HepG2 (cell line): ENCODE data around the gene HACE1. TPM values are rescaled to one million over a fixed set of nuclear protein-coding genes. Genes with fewer than 3 reads are reported as not detected.

Experiments used
- ATAC-seq: fragments of 200-7000 bp; cut with Tn5 transposase; 3 replicates; pipeline ENCODE4 v1.9.1; 2020; ENCODE audit warnings: mild to moderate bottlenecking, moderate library complexity
- BruUV-seq: library from RNA; stranded (reverse); fragments of 400-500 nt; replicated peaks from 2 replicates; lab custom pipeline; 2021; lab: Mats Ljungman, UMichigan
- CTCF ChIA-PET: fragments of 300-600 bp; formaldehyde crosslinking; extraction: SDS; loops from one replicate; lab custom pipeline; 2021; ENCODE audit warnings: low total read pairs, inconsistent platforms, low intra/inter-chr PET ratio; lab: Yijun Ruan, JAX
- POLR2A ChIA-PET: fragments of 350-600 bp; sonication (Branson Sonifier 250); formaldehyde crosslinking; loops from one replicate; lab custom pipeline; 2020; ENCODE audit warnings: antibody characterized with exemption, inconsistent platforms; lab: Yijun Ruan, JAX
- DNase-seq: peaks from one replicate; pipeline ENCODE4 v3.0.0-alpha.2; 2015; ENCODE audit warnings: low spot score
- FAIRE-seq: peaks from 3 replicates; lab custom pipeline; 2011; peaks lifted over from hg19 to GRCh38; lab: Jason Lieb, UNC
- H2AFZ ChIP-seq: one replicate; pipeline ENCODE4 v1.6.1; 2011; ENCODE audit warnings: low read length, inconsistent platforms
- H3K27ac ChIP-seq: fragments of 300-600 bp; 3 replicates; pipeline ENCODE4 v1.8.0; 2011; ENCODE audit warnings: mixed run types, mild to moderate bottlenecking, mixed read lengths, low read length, inconsistent platforms; ENCODE audit not compliant: insufficient read depth; ENCODE audit errors: extremely low read length
- H3K27me3 ChIP-seq, 2 experiments: fragments of 200-600 bp in 1 of 2; 2 replicates in 1 of 2; 3 replicates in 1 of 2; pipeline versions ENCODE4 v1.6.0 to v1.8.0; 2011; ENCODE audit warnings: low read length in 2 of 2, mild to moderate bottlenecking in 2 of 2, moderate library complexity in 2 of 2, inconsistent platforms in 1 of 2; ENCODE audit not compliant: insufficient read depth in 2 of 2, control insufficient read depth in 1 of 2
- H3K36me3 ChIP-seq, 2 experiments: fragments of 200-600 bp in 1 of 2; replicated peaks in 1 of 2; 2 replicates in 1 of 2; 3 replicates in 1 of 2; pipeline versions ENCODE4 v1.5.1 to v1.8.0; 2011; ENCODE audit warnings: low read length in 2 of 2, inconsistent platforms in 1 of 2; ENCODE audit not compliant: insufficient read depth in 2 of 2, control insufficient read depth in 1 of 2
- H3K4me1 ChIP-seq: 2 replicates; pipeline ENCODE4 v1.5.1; 2012; ENCODE audit warnings: low read length, inconsistent platforms; ENCODE audit not compliant: insufficient read depth
- H3K4me2 ChIP-seq: 2 replicates; pipeline ENCODE4 v1.6.0; 2011; ENCODE audit warnings: low read depth, low read length, inconsistent platforms
- H3K4me3 ChIP-seq, 3 experiments: fragments of 200-600 bp in 1 of 3; sonication (generic), shearing (Covaris generic) in 1 of 3; replicated peaks in 1 of 3; 2 replicates each; pipeline ENCODE4 v1.5.1; 2011 to 2016; ENCODE audit warnings: low read length in 3 of 3, inconsistent platforms in 2 of 3, low read depth in 2 of 3, mild to moderate bottlenecking in 2 of 3, control low read depth in 1 of 3, mixed read lengths in 1 of 3; ENCODE audit not compliant: insufficient read depth in 1 of 3
- H3K79me2 ChIP-seq: one replicate; pipeline ENCODE4 v1.6.1; 2011; ENCODE audit warnings: low read length, inconsistent platforms; ENCODE audit not compliant: insufficient read depth
- H3K9ac ChIP-seq: 2 replicates; pipeline ENCODE4 v1.6.0; 2011; ENCODE audit warnings: mild to moderate bottlenecking, low read depth, low read length, inconsistent platforms; ENCODE audit not compliant: insufficient read depth
- H3K9me3 ChIP-seq: 2 replicates; pipeline ENCODE4 v1.5.1; 2012; ENCODE audit warnings: mild to moderate bottlenecking, low read length
- H4K20me1 ChIP-seq: 2 replicates; pipeline ENCODE4 v1.6.0; 2011; ENCODE audit warnings: inconsistent platforms, mild to moderate bottlenecking, low read length, moderate library complexity; ENCODE audit not compliant: insufficient read depth
- AGO1 ChIP-seq: fragments of 200-400 bp; formaldehyde crosslinking; IDR thresholded peaks from 2 replicates; pipeline ENCODE4 v1.6.1; 2017; ENCODE audit warnings: mild to moderate bottlenecking, low read depth, low read length, moderate library complexity; ENCODE audit not compliant: poor library complexity, severe bottlenecking
- ASH2L ChIP-seq: fragments of 300-600, 200-600 bp; sonication (generic); IDR thresholded peaks from 2 replicates; pipeline ENCODE4 v1.7.0; 2017; ENCODE audit warnings: low read depth, mild to moderate bottlenecking, moderate library complexity, mixed read lengths, low read length; ENCODE audit not compliant: insufficient read length
- DMTF1 ChIP-seq: sonication (generic); formaldehyde crosslinking; IDR thresholded peaks from 2 replicates; pipeline ENCODE4 v1.4.0; 2020; ENCODE audit warnings: mild to moderate bottlenecking, missing genetic modification reagents
- FOXO1 ChIP-seq: sonication (generic); formaldehyde crosslinking; IDR thresholded peaks from 2 replicates; pipeline ENCODE4 v1.4.0; 2020; ENCODE audit warnings: missing genetic modification reagents
- GATAD1 ChIP-seq: IDR thresholded peaks from 2 replicates; pipeline ENCODE4 v1.6.1; 2016; ENCODE audit warnings: missing genetic modification reagents, missing compliant biosample characterization
- HNF4A ChIP-seq: sonication (generic); formaldehyde crosslinking; IDR thresholded peaks from 2 replicates; pipeline ENCODE4 v1.4.0; 2020; ENCODE audit warnings: missing genetic modification reagents
- HOXA3 ChIP-seq: sonication (generic); formaldehyde crosslinking; IDR thresholded peaks from 2 replicates; pipeline ENCODE4 v1.5.0; 2020; ENCODE audit warnings: missing genetic modification reagents
- PBX3 ChIP-seq: sonication (generic); formaldehyde crosslinking; IDR thresholded peaks from 2 replicates; pipeline ENCODE4 v1.8.1; 2023; ENCODE audit warnings: missing genetic modification reagents, inconsistent platforms, borderline replicate concordance
- PCBP1 ChIP-seq: fragments of 200-400 bp; formaldehyde crosslinking; IDR thresholded peaks from 2 replicates; pipeline ENCODE4 v1.6.1; 2017; ENCODE audit warnings: mild to moderate bottlenecking, low read depth, low read length, borderline replicate concordance
- RAD21 ChIP-seq: fragments of 450-650 bp; formaldehyde crosslinking; IDR thresholded peaks from 2 replicates; pipeline ENCODE4 v1.5.0; 2020; ENCODE audit warnings: mild to moderate bottlenecking
- ZNF724P ChIP-seq: sonication (generic); formaldehyde crosslinking; IDR thresholded peaks from 2 replicates; pipeline ENCODE4 v1.8.0; 2022; ENCODE audit warnings: missing genetic modification reagents, borderline replicate concordance
- WGBS: methylation state at CpG from one replicate; pipeline ENCODE4 v1.1.6; 2017; ENCODE audit warnings: low lambda C conversion rate; 5-methylcytosine and 5-hydroxymethylcytosine counted together
- in situ Hi-C: cut with HindIII; loops from 2 replicates; pipeline ENCODE4 v1.10.0; 2017; ENCODE audit warnings: low pct_unique_long_range_greater_than_20kb; ENCODE audit not compliant: extremely low pct_ligation_motif_present
- intact Hi-C: fragments of 100-400 bp; cut with micrococcal nuclease; formaldehyde crosslinking; loops from one replicate; pipeline ENCODE4 v1.10.0; 2022; ENCODE audit not compliant: unreplicated experiment
- polyA plus RNA-seq, 8 experiments: library from polyadenylated mRNA; depleted of rRNA in 3 of 8; stranded (reverse) in 7 of 8; unstranded in 1 of 8; fragments of >200 nt; fragmentation: Illumina TruSeq in 4 of 8; extraction: Trizol in 4 of 8; gene quantifications; 2 replicates each; pipeline versions ENCODE4 v1.2.1 to v1.2.3, GENCODE V29; 2011 to 2016; ENCODE audit warnings: low read depth in 4 of 8, missing spikeins in 1 of 8, mixed read lengths in 1 of 8; ENCODE audit not compliant: insufficient read depth in 1 of 8
- total RNA-seq, 5 experiments: library from RNA; depleted of rRNA; stranded (reverse); fragments of >200 nt; fragmentation: Illumina TruSeq; extraction: Trizol; gene quantifications; 2 replicates each; pipeline ENCODE4 v1.2.3, GENCODE V29; 2016; ENCODE audit warnings: low read depth in 1 of 5

The HACE1 gene
- total and polyA plus RNA-seq, 2 of the 13 experiments (the other 11 are each of a cell fraction or from before 2014, with no cell fraction given), result 8.9 to 11.4 TPM

- TF ChIP-seq DMTF1 (CRISPR knock-in tag), result no peak
- TF ChIP-seq, all 625 proteins: peak for 0
Observed at GRCh38 chr6:104686550-104687175, 173.1 kb downstream of the HACE1 start (continued).

- no TSS peak for BruUV-seq
- H3K36me3 ChIP-seq, result no peaks in the 10 kb centered on the region
- ChIA-PET CTCF (interaction anchor here (1.1 kb wide), 1 partner anchor 85 kb away, joined by 5 read pairs; no protein-coding TSS in a partner anchor), POLR2A (no interaction called here)
- intact Hi-C loops (no loop called here), in situ Hi-C loops (no loop called here)
- FAIRE-seq (no peak), DNase-seq (no peak), ATAC-seq (no peak)
- H3K79me2 ChIP-seq, result no peaks in the 10 kb centered on the region
- no peak overlapping the region for H3K27ac ChIP-seq
- H3K4me3 ChIP-seq, result no peak overlapping the region
- no peaks in the 10 kb centered on the region for H4K20me1 ChIP-seq
- H3K9me3 ChIP-seq, result no peaks in the 10 kb centered on the region
- no peaks in the 10 kb centered on the region for H3K4me1 ChIP-seq
- WGBS, result 10% methylated on average over 6 of the region's 6 CpGs
- no peak overlapping the region for H3K4me2 ChIP-seq
- H3K9ac ChIP-seq, result no peak overlapping the region
- 0 out of 5 replicates have a peak, but pooled peaks cover 0 to 4% of the 10 kb centered on the region in 2 experiments for H3K27me3 ChIP-seq
- no peak for TF ChIP-seq FOXO1 (CRISPR knock-in tag)
- TF ChIP-seq PBX3 (CRISPR knock-in tag), result no peak
- no peak for TF ChIP-seq ASH2L
- no peak for TF ChIP-seq HNF4A
- TF ChIP-seq GATAD1 (CRISPR knock-in tag), result no peak
- TF ChIP-seq RAD21 (CRISPR knock-in tag), result no peak
- no peak for TF ChIP-seq AGO1
- TF ChIP-seq PCBP1, result no peak
- no peak for TF ChIP-seq HOXA3
- no peak for TF ChIP-seq ZNF724P (CRISPR knock-in tag)
- no peak overlapping the region for H2AFZ ChIP-seq
Observed at GRCh38 chr6:104685871-104686549, 173.7 kb downstream of the HACE1 start.
